Type B pancreatic cell (in vitro differentiated cells): ENCODE results near the gene RAB4B. TPM values are rescaled to one million over a fixed set of nuclear protein-coding genes. Genes with fewer than 3 reads are reported as not detected.
"Not testable (repeated sequence)": the region's sequence is repeated elsewhere in the genome, so short reads cannot be mapped to it uniquely, and the experiment has no call there.

ENCODE experiments used
- DNase-seq: peaks from one replicate; pipeline ENCODE4 v3.0.0; 2021; ENCODE audit warnings: mixed read lengths; ENCODE audit not compliant: unreplicated experiment; ENCODE audit errors: extremely low spot score
- H3K27ac Mint-ChIP-seq: 2 replicates; pipeline ENCODE4 v1.8.0; 2021; ENCODE audit warnings: mild to moderate bottlenecking, mixed read lengths
- H3K27me3 Mint-ChIP-seq: 2 replicates; pipeline ENCODE4 v1.8.0; 2021; ENCODE audit warnings: mixed read lengths
- H3K36me3 Mint-ChIP-seq: 2 replicates; pipeline ENCODE4 v1.8.0; 2021; ENCODE audit warnings: mixed read lengths
- H3K4me1 Mint-ChIP-seq: one replicate; pipeline ENCODE4 v1.8.0; 2021; ENCODE audit warnings: mixed read lengths; ENCODE audit not compliant: unreplicated experiment
- H3K4me3 Mint-ChIP-seq: 2 replicates; pipeline ENCODE4 v1.8.0; 2021; ENCODE audit warnings: mild to moderate bottlenecking, mixed read lengths
- H3K9me3 Mint-ChIP-seq: 2 replicates; pipeline ENCODE4 v1.8.0; 2021; ENCODE audit warnings: mixed read lengths
- total RNA-seq: library from RNA; stranded (reverse); gene quantifications from 2 replicates; pipeline ENCODE4 v1.2.1, GENCODE V29; 2021; ENCODE audit warnings: low replicate concordance
- TF ChIP-seq, protein P1 (sequence below): fragments of 200-600 bp; sonication (generic); conservative IDR thresholded peaks from 2 replicates; pipeline ENCODE4 v1.5.0; 2021; ENCODE audit warnings: antibody characterized with exemption, mild to moderate bottlenecking

Gene RAB4B
- total RNA-seq, 1 donor from 2014 or later, result 10.4 TPM

DNA sequence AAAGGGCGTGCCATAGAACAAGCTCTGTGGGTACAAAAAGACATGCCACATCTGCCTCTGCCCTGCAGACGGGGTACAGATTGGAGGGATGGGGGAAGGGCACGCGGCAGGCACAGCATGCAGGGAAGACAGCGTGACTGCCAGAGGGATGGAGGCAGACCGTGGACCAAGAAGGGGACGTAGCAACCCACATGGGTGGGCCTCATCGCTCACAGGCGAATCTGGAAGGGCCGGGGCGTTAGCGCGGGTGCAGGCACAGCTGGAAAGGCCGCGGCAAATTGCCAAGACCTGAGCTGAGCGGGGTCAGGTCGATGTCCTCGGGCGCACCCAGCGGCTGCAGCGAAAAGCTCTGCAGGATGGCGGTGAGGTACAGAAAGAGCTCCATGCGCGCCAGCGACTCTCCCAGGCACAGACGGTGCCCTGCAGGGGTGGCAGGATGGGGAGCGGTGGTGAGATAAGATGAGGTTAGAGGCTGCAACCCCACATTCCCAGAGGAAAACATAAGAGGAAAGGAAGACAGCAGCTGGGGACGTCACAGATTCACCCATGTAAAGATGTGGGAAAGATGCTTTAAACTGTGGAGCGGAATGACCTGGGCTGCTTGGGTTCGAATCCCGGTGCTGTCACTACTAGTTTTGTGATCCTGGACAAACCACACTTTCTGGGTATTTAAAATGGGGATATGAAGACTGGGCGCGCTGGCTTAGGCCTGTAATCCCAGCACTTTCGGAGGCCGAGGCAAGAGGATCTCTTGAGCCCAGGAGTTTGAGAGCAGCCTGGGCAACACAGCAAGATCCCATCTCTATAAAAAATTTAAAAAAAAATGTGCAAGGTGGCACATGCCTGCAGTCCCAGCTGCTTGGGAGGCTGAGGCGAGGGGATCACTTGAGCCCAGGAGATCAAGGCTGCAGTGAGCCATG is 40.7 kb downstream of the RAB4B start:
- H3K4me3 Mint-ChIP-seq, result peak overlapping the region; percentile 63
- TF ChIP-seq, protein P1, sequence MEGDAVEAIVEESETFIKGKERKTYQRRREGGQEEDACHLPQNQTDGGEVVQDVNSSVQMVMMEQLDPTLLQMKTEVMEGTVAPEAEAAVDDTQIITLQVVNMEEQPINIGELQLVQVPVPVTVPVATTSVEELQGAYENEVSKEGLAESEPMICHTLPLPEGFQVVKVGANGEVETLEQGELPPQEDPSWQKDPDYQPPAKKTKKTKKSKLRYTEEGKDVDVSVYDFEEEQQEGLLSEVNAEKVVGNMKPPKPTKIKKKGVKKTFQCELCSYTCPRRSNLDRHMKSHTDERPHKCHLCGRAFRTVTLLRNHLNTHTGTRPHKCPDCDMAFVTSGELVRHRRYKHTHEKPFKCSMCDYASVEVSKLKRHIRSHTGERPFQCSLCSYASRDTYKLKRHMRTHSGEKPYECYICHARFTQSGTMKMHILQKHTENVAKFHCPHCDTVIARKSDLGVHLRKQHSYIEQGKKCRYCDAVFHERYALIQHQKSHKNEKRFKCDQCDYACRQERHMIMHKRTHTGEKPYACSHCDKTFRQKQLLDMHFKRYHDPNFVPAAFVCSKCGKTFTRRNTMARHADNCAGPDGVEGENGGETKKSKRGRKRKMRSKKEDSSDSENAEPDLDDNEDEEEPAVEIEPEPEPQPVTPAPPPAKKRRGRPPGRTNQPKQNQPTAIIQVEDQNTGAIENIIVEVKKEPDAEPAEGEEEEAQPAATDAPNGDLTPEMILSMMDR, result peak; percentile 58
- H3K36me3 Mint-ChIP-seq, H3K9me3 Mint-ChIP-seq, DNase-seq: not testable (repeated sequence)
- H3K27ac Mint-ChIP-seq, result peak overlapping the region; percentile 29
- peaks cover 35% of the 10 kb centered on the region for H3K4me1 Mint-ChIP-seq
- peaks cover 15% of the 10 kb centered on the region for H3K27me3 Mint-ChIP-seq

DNA sequence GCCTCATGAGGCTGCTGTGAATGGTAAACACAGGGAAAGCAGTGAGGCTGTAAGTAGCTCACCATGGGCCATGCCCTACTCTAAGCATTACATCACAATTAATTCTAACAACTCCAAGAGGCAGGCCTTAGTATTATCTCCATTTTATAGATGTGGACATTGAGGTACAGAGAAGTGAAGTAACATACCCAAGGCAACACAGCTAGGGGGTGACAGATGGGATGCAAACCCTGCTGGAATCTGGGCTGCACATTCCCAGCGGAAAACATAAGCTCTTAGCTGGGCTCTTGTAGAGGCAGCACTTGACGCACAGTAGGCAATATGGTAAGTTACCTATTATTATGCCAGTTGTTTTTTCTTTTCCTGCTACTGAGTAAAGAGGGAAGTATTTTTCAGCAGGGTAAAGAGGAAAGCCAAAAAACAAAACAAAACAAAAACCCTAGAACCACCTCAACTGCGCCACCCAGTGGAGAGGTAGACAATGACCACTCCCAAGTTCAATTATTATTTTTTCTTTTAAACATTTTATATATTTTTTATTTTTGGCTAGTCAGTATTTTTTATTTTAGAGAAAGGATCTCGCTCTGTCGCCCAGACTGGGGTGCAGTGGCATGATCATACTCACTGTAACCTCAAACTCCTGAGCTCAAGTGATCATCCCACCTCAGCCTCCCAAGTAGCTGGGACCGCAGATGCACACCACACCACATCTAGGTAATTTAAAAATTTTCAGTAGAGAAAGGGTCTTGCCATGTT is 41.6 kb downstream of the RAB4B start:
- H3K4me1 Mint-ChIP-seq, result peaks cover 38% of the 10 kb centered on the region
- not testable (repeated sequence) for H3K9me3 Mint-ChIP-seq, DNase-seq, H3K27ac Mint-ChIP-seq, H3K36me3 Mint-ChIP-seq, H3K4me3 Mint-ChIP-seq
- TF ChIP-seq, protein P1, result peak; percentile 96
- peaks cover 11% of the 10 kb centered on the region for H3K27me3 Mint-ChIP-seq

DNA sequence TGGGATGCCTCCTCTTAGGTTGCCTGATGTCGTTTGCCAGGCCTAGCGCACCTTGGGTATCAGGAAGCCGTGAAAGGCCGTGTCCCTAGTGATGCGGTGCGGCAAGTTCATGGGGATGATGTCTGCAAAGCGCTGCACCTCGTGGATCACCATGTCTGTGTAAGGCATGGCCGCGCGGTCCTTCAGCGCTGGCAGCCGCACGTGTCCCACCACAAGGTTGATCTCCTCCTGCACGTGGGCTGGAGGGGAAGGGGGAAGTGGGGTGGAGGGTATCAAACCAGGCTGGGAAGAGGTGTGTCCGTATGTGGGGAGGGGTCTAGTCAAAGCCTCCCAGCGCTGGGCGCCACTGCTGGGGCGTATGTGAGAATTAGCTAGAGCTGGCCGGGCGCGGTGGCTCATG is 44.1 kb downstream of the RAB4B start:
- H3K4me1 Mint-ChIP-seq, result peaks cover 32% of the 10 kb centered on the region
- peak overlapping the region; percentile 34 for H3K27ac Mint-ChIP-seq

DNA sequence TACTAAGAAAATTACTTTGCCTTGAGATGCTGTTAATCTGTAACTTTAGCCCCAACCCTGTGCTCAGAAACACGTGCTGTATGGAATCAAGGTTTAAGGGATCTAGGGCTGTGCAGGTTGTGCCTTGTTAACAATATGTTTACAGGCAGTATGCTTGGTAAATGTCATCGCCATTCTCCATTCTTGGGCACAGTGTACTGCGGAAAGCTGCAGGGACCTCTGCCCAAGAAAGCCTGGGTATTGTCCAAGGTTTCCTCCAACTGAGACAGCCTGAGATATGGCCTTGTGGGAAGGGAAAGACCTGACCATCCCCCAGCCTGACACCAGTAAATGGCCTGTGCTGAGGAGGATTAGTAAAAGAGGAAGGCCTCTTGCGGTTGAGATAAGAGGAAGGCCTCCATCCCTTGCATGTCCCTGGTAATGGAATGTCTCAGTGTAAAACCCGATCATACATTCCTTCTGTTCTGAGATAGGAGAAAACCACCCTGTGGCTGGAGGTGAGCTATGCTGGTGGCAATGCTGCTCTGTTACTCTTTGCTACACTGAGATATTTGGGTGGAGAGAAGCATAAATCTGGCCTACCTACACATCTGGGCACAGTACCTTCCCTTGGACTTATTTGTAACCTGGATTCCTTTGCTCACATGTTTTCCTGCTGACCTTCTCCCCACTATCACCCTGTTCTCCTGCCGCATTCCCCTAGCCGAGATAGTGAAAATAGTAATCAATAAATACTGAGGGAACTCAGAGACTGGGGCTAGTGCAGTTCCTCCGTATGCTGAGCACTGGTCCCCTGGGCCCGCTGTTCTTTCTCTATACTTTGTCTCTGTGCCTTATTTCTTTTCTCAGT is 44.9 kb downstream of the RAB4B start:
- DNase-seq, H3K4me3 Mint-ChIP-seq, H3K36me3 Mint-ChIP-seq, H3K27me3 Mint-ChIP-seq, H3K9me3 Mint-ChIP-seq: not testable (repeated sequence)
- H3K4me1 Mint-ChIP-seq, result peaks cover 32% of the 10 kb centered on the region
- peak overlapping the region; percentile 34 for H3K27ac Mint-ChIP-seq

More for the DNA sequence above, 44.1 kb downstream of the RAB4B start:
- TF ChIP-seq, protein P1, result no peak
- Mint-ChIP-seq H3K4me3 (no peak overlapping the region), H3K36me3 (peaks cover 3% of the 10 kb centered on the region), H3K9me3 (no peaks in the 10 kb centered on the region), H3K27me3 (no peaks in the 10 kb centered on the region)
- DNase-seq, result no peak

DNA sequence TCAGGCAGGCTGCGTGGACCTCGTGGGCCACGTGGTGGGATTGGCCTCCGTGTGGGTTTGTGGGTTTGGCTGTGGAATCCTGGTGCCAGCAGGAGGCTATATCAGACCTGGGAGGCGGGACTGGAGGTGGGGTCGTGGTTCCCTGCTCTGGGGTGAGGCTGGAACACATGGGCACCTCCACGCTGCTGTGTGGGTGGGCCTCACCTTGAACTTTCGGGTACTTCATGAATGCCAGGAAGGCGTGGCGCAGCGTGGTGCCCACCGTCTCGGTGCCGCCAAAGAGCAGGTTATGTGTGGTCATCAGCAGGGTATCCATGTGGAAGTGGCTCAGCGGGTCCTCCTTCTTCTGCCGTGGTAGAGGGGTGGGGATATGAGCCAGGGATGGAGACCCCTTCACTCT is 46.9 kb downstream of the RAB4B start:
- not testable (repeated sequence) for H3K9me3 Mint-ChIP-seq, H3K27ac Mint-ChIP-seq, DNase-seq, H3K4me3 Mint-ChIP-seq, H3K36me3 Mint-ChIP-seq, H3K27me3 Mint-ChIP-seq
- H3K4me1 Mint-ChIP-seq, result peaks cover 19% of the 10 kb centered on the region

DNA sequence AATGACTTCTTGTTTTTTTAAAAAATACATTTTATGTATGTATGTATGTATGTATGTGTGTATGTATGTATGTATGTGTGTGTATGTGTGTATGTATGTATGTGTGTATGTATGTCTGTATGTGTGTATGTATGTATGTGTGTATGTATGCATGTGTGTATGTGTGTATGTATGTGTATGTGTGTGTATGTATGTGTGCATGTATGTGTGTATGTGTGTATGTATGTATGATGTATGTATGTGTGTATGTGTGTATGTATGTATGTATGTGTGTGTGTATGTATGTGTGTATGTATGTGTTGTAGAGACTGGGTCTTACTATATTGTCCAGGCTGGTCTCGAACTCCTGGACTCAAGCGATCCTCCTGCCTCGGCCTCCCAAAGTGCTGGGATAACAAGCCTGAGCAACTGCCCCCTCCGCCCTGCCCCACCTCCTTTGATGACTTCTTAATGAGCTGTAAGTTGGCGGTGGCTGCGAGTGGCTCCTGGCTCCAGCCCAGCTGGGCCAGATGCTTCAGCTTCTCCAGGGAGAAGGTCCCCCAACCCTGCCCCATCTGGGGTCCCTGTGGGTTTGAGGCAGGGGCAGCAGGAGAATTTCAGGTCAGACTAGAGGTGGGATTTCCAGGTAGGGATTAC is 47.5 kb downstream of the RAB4B start:
- peaks cover 19% of the 10 kb centered on the region for H3K4me1 Mint-ChIP-seq
- not testable (repeated sequence) for H3K36me3 Mint-ChIP-seq, DNase-seq, H3K27ac Mint-ChIP-seq, H3K27me3 Mint-ChIP-seq, H3K9me3 Mint-ChIP-seq, H3K4me3 Mint-ChIP-seq

DNA sequence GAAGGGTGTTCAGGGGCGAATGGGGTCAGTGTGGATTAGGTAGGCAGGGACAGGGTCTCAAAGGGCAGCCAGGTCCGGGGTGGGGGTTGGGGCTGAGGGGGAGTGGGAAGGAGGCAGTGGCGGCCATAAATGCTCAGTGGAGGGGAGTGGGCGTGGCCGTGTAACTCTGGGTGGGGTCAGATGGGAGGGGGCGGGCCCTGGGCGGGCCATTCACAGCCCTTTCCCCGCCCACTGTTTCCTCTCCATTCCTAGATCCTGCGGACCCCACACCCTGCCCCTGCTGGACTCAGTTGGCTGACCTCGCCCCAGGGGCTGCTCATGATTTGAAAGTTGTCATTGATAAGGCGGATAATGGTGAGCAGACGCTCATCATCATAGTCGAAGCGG is 48.3 kb downstream of the RAB4B start:
- peaks cover 19% of the 10 kb centered on the region for H3K4me1 Mint-ChIP-seq
- H3K27ac Mint-ChIP-seq, result not testable (repeated sequence)

DNA sequence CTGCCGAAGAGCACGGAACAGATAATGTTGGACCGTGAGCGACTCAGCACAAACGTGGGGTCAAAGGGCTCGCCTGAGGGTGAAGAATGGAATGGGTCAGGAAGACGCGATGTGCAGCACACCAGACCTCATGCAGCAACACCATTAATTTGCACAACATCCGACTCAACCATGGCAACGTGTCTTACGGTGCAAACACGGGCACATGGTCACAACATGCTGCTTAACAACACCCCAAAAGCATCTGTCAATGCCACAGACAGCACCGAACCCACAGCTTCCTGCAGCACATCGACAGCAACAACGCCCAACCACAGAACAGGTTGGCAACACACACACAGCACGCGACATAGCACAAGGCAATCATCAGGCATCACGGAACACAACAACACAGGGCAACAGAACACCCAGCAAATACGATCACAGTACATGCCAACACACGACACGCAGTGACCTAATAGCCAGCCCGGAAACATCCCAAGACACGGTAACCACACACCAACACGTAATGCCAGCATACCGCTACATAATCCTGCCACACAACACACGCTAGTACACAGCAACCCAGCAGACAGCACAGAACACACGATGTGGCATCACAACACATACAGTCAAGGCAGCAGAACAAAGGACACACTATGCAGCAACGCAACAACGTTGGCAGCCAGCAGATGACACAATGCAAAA is 48.8 kb downstream of the RAB4B start:
- not testable (repeated sequence) for H3K27ac Mint-ChIP-seq, H3K27me3 Mint-ChIP-seq, H3K4me3 Mint-ChIP-seq, H3K9me3 Mint-ChIP-seq, DNase-seq, H3K36me3 Mint-ChIP-seq
- H3K4me1 Mint-ChIP-seq, result peaks cover 21% of the 10 kb centered on the region

More for the DNA sequence above, 48.3 kb downstream of the RAB4B start:
- not testable (repeated sequence) for DNase-seq, H3K9me3 Mint-ChIP-seq, H3K36me3 Mint-ChIP-seq, H3K27me3 Mint-ChIP-seq, H3K4me3 Mint-ChIP-seq
